ENCODE measurements around the gene ELMOD1. TPM values are rescaled to one million over a fixed set of nuclear protein-coding genes. Genes with fewer than 3 reads are reported as not detected.

The ELMOD1 gene
- total and polyA plus RNA-seq, 2 of the 4 experiments (the other 2 are of a cell fraction): 0.18 to 0.29 TPM

DNA sequence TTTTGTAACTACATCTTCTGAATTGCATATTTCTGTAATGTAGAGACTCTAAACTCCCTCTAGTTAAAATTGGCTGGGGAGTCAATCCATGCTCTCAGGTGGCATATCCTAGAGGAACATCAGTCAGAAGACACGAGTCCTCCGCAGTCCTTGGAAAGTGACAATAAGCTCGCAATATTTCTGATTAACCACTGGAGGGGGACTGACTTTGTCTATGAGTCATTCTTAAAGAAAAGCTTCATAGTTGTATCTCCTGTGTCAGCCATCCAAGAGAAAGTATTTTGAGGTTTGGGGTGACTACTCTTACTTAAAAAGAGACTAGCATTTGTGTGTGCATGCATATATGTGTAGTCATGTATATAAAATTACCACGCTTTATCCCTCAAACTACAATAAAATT lies 60.7 kb downstream of the ELMOD1 start:
- no peak overlapping the region for H3K27ac ChIP-seq (ENCODE audit: insufficient read depth, low read length)
- H4K8ac ChIP-seq (ENCODE audit: low read depth in 2 of 2, low read length in 2 of 2): no peak overlapping the region
- no peak overlapping the region for H2BK5ac ChIP-seq (ENCODE audit: low read depth, low read length, poor library complexity, severe bottlenecking)
- no peak overlapping the region for H3K9ac ChIP-seq (ENCODE audit: low read depth, low read length)
- H2BK20ac ChIP-seq (ENCODE audit: low read depth, low read length): no peak overlapping the region
- dilution Hi-C loops (cut with HindIII; ENCODE audit: low sequenced_read_pairs, unreplicated experiment): no loop called here
- H2AK9ac ChIP-seq (replicated peaks; ENCODE audit: low read depth, low read length, poor library complexity): no peak overlapping the region
- CTCF ChIA-PET: no interaction called here
- no TSS peak for BruUV-seq (replicated peaks)
- in situ Hi-C loops (cut with MboI; ENCODE audit: low sequenced_read_pairs): no loop called here
- TF ChIP-seq RFX5 (IDR thresholded peaks at IDR 0.05; ENCODE audit: low read depth, low read length) (no peak), MXI1 (IDR thresholded peaks at IDR 0.05; ENCODE audit: borderline replicate concordance, low read depth, low read length) (no peak), CEBPB (IDR thresholded peaks at IDR 0.05; ENCODE audit: low read depth, low read length) (no peak)
- POLR2A ChIA-PET (ENCODE audit: unreplicated experiment): no interaction called here
- intact Hi-C loops (cut with micrococcal nuclease): no loop called here
- H4K20me1 ChIP-seq (ENCODE audit: insufficient read depth, low read length): no peaks in the 10 kb centered on the region
- no peak overlapping the region for H3K18ac ChIP-seq (ENCODE audit: low read depth, low read length)
- H3K4me2 ChIP-seq (ENCODE audit: low read depth, low read length): no peak overlapping the region
- no peaks in the 10 kb centered on the region for H3K4me1 ChIP-seq (ENCODE audit: control insufficient read depth, insufficient read depth, low read length)
- no peak overlapping the region for H2AK5ac ChIP-seq (ENCODE audit: low read depth, low read length)
- no peak overlapping the region for H2BK120ac ChIP-seq (ENCODE audit: low read depth, low read length)
- H3K27me3 ChIP-seq (ENCODE audit: control insufficient read depth, insufficient read depth, low read length): peaks cover 4% of the 10 kb centered on the region; the same call in 1 of the 2 replicates
- H3K14ac ChIP-seq (replicated peaks; ENCODE audit: low read depth, low read length): no peak overlapping the region
- no peak overlapping the region for H4K91ac ChIP-seq (ENCODE audit: insufficient read depth, low read depth, low read length)
- WGBS, 2 experiments (ENCODE audit: extremely low coverage in 2 of 2, insufficient read length in 1 of 2): no CpG with 5 or more reads among the region's 4 CpGs
- H2AFZ ChIP-seq (replicated peaks; ENCODE audit: low read length, poor library complexity): no peak overlapping the region
- H3K4me3 ChIP-seq (ENCODE audit: insufficient read depth, low read depth, low read length): no peak overlapping the region
- H3K56ac ChIP-seq (ENCODE audit: extremely low read depth, insufficient read depth, low read length): no peak overlapping the region
- H3K9me1 ChIP-seq (ENCODE audit: insufficient read depth, low read length): no peaks in the 10 kb centered on the region
- H3K23ac ChIP-seq (ENCODE audit: low read depth, low read length): no peak overlapping the region
- no peak overlapping the region for H4K5ac ChIP-seq (ENCODE audit: low read depth, low read length)
- no peak overlapping the region for H2BK15ac ChIP-seq (ENCODE audit: low read depth, low read length)
- H3K9me3 ChIP-seq (ENCODE audit: control insufficient read depth, insufficient read depth, low read length): no peaks in the 10 kb centered on the region
- DNase-seq (no peak), ATAC-seq (ENCODE audit: low read depth) (no peak)
- no peaks in the 10 kb centered on the region for H3K36me3 ChIP-seq (ENCODE audit: control insufficient read depth, insufficient read depth, low read length)
- no peak overlapping the region for H3K4ac ChIP-seq (ENCODE audit: low read depth, low read length)
- H3K79me1 ChIP-seq (ENCODE audit: low read depth in 1 of 2, low read length in 2 of 2): no peaks in the 10 kb centered on the region
